Ishikawa (cell line): ENCODE measurements around the gene ATXN1.

Source experiments
- CEBPB ChIP-seq: IDR thresholded peaks from 2 replicates; pipeline ENCODE4 v1.6.1; 2012
- CREB1 ChIP-seq: IDR thresholded peaks from 2 replicates; pipeline ENCODE4 v1.6.1; 2012; ENCODE audit warnings: low read depth
- EGR1 ChIP-seq: IDR thresholded peaks from 2 replicates; pipeline ENCODE4 v1.6.1; 2012
- EP300 ChIP-seq: IDR thresholded peaks from 2 replicates; pipeline ENCODE4 v1.6.1; 2012; ENCODE audit warnings: borderline replicate concordance
- FOXM1 ChIP-seq: IDR thresholded peaks from 2 replicates; pipeline ENCODE4 v1.6.1; 2012; ENCODE audit warnings: low read depth, borderline replicate concordance
- MAX ChIP-seq: IDR thresholded peaks from 2 replicates; pipeline ENCODE4 v1.6.1; 2012
- NFIC ChIP-seq: IDR thresholded peaks from 2 replicates; pipeline ENCODE4 v1.6.1; 2012
- RAD21 ChIP-seq: IDR thresholded peaks from 2 replicates; pipeline ENCODE4 v1.6.1; 2012; ENCODE audit warnings: low read depth
- REST ChIP-seq: IDR thresholded peaks from 2 replicates; pipeline ENCODE4 v1.6.1; 2012; ENCODE audit warnings: low read depth, mild to moderate bottlenecking
- TAF1 ChIP-seq: IDR thresholded peaks from 2 replicates; pipeline ENCODE4 v1.6.1; 2012; ENCODE audit warnings: low read depth, mild to moderate bottlenecking
- TCF12 ChIP-seq: IDR thresholded peaks from 2 replicates; pipeline ENCODE4 v1.6.1; 2012; ENCODE audit warnings: low read depth
- TEAD4 ChIP-seq: IDR thresholded peaks from 2 replicates; pipeline ENCODE4 v1.6.1; 2012
- USF1 ChIP-seq: IDR thresholded peaks from 2 replicates; pipeline ENCODE4 v1.6.1; 2012
- YY1 ChIP-seq: IDR thresholded peaks from 2 replicates; pipeline ENCODE4 v1.6.1; 2012; ENCODE audit warnings: low read depth
- ZBTB7A ChIP-seq: IDR thresholded peaks from 2 replicates; pipeline ENCODE4 v1.6.1; 2012; ENCODE audit warnings: low read depth

Gene ATXN1

GRCh38 chr6:16452348-16452747 is 308.9 kb downstream of the ATXN1 start:
- TF ChIP-seq MAX, result no peak
- no peak for TF ChIP-seq EP300
- TF ChIP-seq TAF1, result no peak
- TF ChIP-seq CREB1, result no peak
- no peak for TF ChIP-seq YY1
- TF ChIP-seq FOXM1, result no peak
- no peak for TF ChIP-seq TCF12
- no peak for TF ChIP-seq USF1
- no peak for TF ChIP-seq TEAD4
- TF ChIP-seq ZBTB7A, result no peak
- TF ChIP-seq CEBPB, result no peak

- TF ChIP-seq RAD21 (no peak), EP300 (no peak)
These were observed 310.4 kb downstream of the ATXN1 start for GRCh38 chr6:16450821-16451220.

- no peak for TF ChIP-seq CEBPB
- no peak for TF ChIP-seq REST
- TF ChIP-seq ZBTB7A, result no peak
- TF ChIP-seq TEAD4, result no peak
- no peak for TF ChIP-seq RAD21
- TF ChIP-seq USF1, result no peak
- no peak for TF ChIP-seq YY1
- no peak for TF ChIP-seq MAX
- no peak for TF ChIP-seq EGR1
- no peak for TF ChIP-seq TCF12
- no peak for TF ChIP-seq FOXM1
- TF ChIP-seq EP300, result no peak
- no peak for TF ChIP-seq CREB1
- TF ChIP-seq NFIC, result no peak
- TF ChIP-seq TAF1, result no peak
These were observed 311.0 kb downstream of the ATXN1 start for GRCh38 chr6:16450285-16450684.

GRCh38 chr6:16446273-16446672 is 315.0 kb downstream of the ATXN1 start:
- TF ChIP-seq EP300, result no peak
- no peak for TF ChIP-seq MAX
- no peak for TF ChIP-seq USF1
- no peak for TF ChIP-seq RAD21
- TF ChIP-seq YY1, result no peak

GRCh38 chr6:16442031-16442430 is 319.2 kb downstream of the ATXN1 start:
- TF ChIP-seq FOXM1 (no peak), NFIC (no peak), TCF12 (no peak), CEBPB (no peak), REST (no peak), EGR1 (no peak), CREB1 (no peak), RAD21 (no peak), YY1 (no peak), EP300 (no peak), TEAD4 (no peak), USF1 (no peak), ZBTB7A (no peak), TAF1 (no peak), MAX (no peak)
